NOMO-1 (cell line): ENCODE results near the gene RIPOR1.

Experiments used
- DNase-seq, 2 experiments: peaks; one replicate each; lab custom pipeline; 2025; ENCODE audit not compliant: unreplicated experiment in 2 of 2; lab: John Stamatoyannopoulos, UW

Gene RIPOR1

GRCh38 chr16:67537636-67538591, 9.3 kb downstream of the RIPOR1 start:
- DNase-seq: no peak

- DNase-seq: no peak
Measured at GRCh38 chr16:67538666-67539101, 10.1 kb downstream of the RIPOR1 start.

- no peak for DNase-seq
Measured at GRCh38 chr16:67539271-67539670, 10.6 kb downstream of the RIPOR1 start.

- no peak for DNase-seq
Measured at GRCh38 chr16:67539691-67540635, 11.3 kb downstream of the RIPOR1 start.

GRCh38 chr16:67540756-67541155, 12.1 kb downstream of the RIPOR1 start:
- DNase-seq: no peak

- DNase-seq: no peak
Measured at GRCh38 chr16:67541391-67542263, 13.0 kb downstream of the RIPOR1 start.

GRCh38 chr16:67542464-67542863, 13.8 kb downstream of the RIPOR1 start:
- peak; percentile 35 to 71 for DNase-seq

- no peak for DNase-seq
Measured at GRCh38 chr16:67543036-67543435, 14.4 kb downstream of the RIPOR1 start.

- no peak for DNase-seq
Measured at GRCh38 chr16:67543582-67543981, 15.0 kb downstream of the RIPOR1 start.

- DNase-seq: no peak
Measured at GRCh38 chr16:67544329-67544841, 15.8 kb downstream of the RIPOR1 start.

- no peak for DNase-seq
Measured at GRCh38 chr16:67544844-67545664, 16.4 kb downstream of the RIPOR1 start.

- no peak for DNase-seq
Measured at GRCh38 chr16:67545665-67546024, 17.0 kb downstream of the RIPOR1 start.

- no peak for DNase-seq
Measured at GRCh38 chr16:67546091-67546501, 17.5 kb downstream of the RIPOR1 start.

- DNase-seq: peak; percentile 29 to 30
Measured at GRCh38 chr16:67546761-67547422, 18.3 kb downstream of the RIPOR1 start.

GRCh38 chr16:67547423-67548264, 19.0 kb downstream of the RIPOR1 start:
- DNase-seq: no peak

GRCh38 chr16:67548265-67549126, 19.9 kb downstream of the RIPOR1 start:
- peak in 1 of 2 experiments; percentile 42 for DNase-seq

- no peak for DNase-seq
Measured at GRCh38 chr16:67549240-67549639, 20.6 kb downstream of the RIPOR1 start.
